ENCODE data around the gene ANO10. TPM values are rescaled to one million over a fixed set of nuclear protein-coding genes. Genes with fewer than 3 reads are reported as not detected.

Gene ANO10
- total and polyA plus RNA-seq, 2 donors (not counting 1 experiment from before 2014, with no cell fraction given) = 1.9 to 10.6 TPM

- no peaks in the 10 kb centered on the region for H3K4me1 ChIP-seq (ENCODE audit: control insufficient read depth in 2 of 2, insufficient read depth in 2 of 2, low read length in 2 of 2)
- no peak overlapping the region for H3K4me3 ChIP-seq (ENCODE audit: control extremely low read depth in 1 of 5, extremely low read depth in 1 of 5, insufficient read depth in 1 of 5, low read depth in 2 of 5, low read length in 4 of 5)
- ChIA-PET POLR2A (no interaction called here), CTCF (interaction anchor here (0.6 to 1.9 kb wide), 3 partner anchors 10 to 52 kb away, joined by 3 to 7 read pairs (median 5); no protein-coding TSS in a partner anchor)
- H4K20me1 ChIP-seq (ENCODE audit: control insufficient read depth, insufficient read depth, low read length, poor library complexity, severe bottlenecking) = peaks cover 24% of the 10 kb centered on the region
- no peak overlapping the region for H3K4me2 ChIP-seq (replicated peaks; ENCODE audit: low read depth, low read length, poor library complexity, severe bottlenecking)
- DNase-seq = no peak
- no peak for ATAC-seq (ENCODE audit: low read depth)
- intact Hi-C loops (cut with micrococcal nuclease) = no loop called here
- peaks cover 51% of the 10 kb centered on the region for H3K79me2 ChIP-seq (ENCODE audit: control insufficient read depth, insufficient read depth, low read length)
- WGBS (ENCODE audit: insufficient coverage) = no CpG with 5 or more reads among the region's 1 CpG
- no peaks in the 10 kb centered on the region for H3K27me3 Mint-ChIP-seq
- H3K4me1 Mint-ChIP-seq = peaks cover 6% of the 10 kb centered on the region
- peaks cover 24 to 63% of the 10 kb centered on the region in 2 experiments for H3K36me3 ChIP-seq (replicated peaks in 1 of 2; ENCODE audit: control extremely low read depth in 1 of 2, control insufficient read depth in 1 of 2, extremely low read depth in 1 of 2, insufficient read depth in 2 of 2, low read length in 1 of 2)
- no peak overlapping the region for H3K27ac ChIP-seq (ENCODE audit: low read length in 2 of 2)
- no peak overlapping the region for H3K27ac Mint-ChIP-seq
- TF ChIP-seq CTCF (IDR thresholded peaks at IDR 0.05) (no peak), EZH2 (IDR thresholded peaks at IDR 0.05; ENCODE audit: borderline replicate concordance, insufficient read depth, low read depth, low read length, poor library complexity, severe bottlenecking) (no peak)
- no peak overlapping the region for H2AFZ ChIP-seq (ENCODE audit: insufficient read depth, low read depth, low read length, poor library complexity, severe bottlenecking)
- no peak overlapping the region for H3K9ac ChIP-seq (ENCODE audit: low read length)
- peaks cover 7% of the 10 kb centered on the region for H3K9me3 Mint-ChIP-seq (ENCODE audit: insufficient read depth)
- peaks cover 12 to 41% (median 36%) of the 10 kb centered on the region in 3 donors for H3K9me3 ChIP-seq (ENCODE audit: control extremely low read depth in 1 of 3, control insufficient read depth in 2 of 3, insufficient read depth in 1 of 3, low read length in 2 of 3)
- no peak overlapping the region for H3K4me3 Mint-ChIP-seq
- H3K27me3 ChIP-seq (replicated peaks in 1 of 4; ENCODE audit: control extremely low read depth in 1 of 4, control insufficient read depth in 3 of 4, insufficient read depth in 4 of 4, low read length in 3 of 4) = no peaks in the 10 kb centered on the region
These were observed 286.8 kb downstream of the ANO10 start for GRCh38 chr3:43334976-43335375.

- Histone ChIP-seq H3K4me2 (replicated peaks; ENCODE audit: low read depth, low read length, poor library complexity, severe bottlenecking) (no peak overlapping the region), H4K20me1 (ENCODE audit: control insufficient read depth, insufficient read depth, low read length, poor library complexity, severe bottlenecking) (peaks cover 54% of the 10 kb centered on the region), H3K79me2 (ENCODE audit: control insufficient read depth, insufficient read depth, low read length) (peaks cover 67% of the 10 kb centered on the region), H3K4me3 (ENCODE audit: control extremely low read depth in 1 of 5, extremely low read depth in 1 of 5, insufficient read depth in 1 of 5, low read depth in 2 of 5, low read length in 4 of 5) (no peak overlapping the region), H3K27ac (ENCODE audit: low read length in 2 of 2) (no peak overlapping the region), H3K9ac (ENCODE audit: low read length) (no peak overlapping the region), H2AFZ (ENCODE audit: insufficient read depth, low read depth, low read length, poor library complexity, severe bottlenecking) (no peak overlapping the region), H3K4me1 (ENCODE audit: control insufficient read depth in 2 of 2, insufficient read depth in 2 of 2, low read length in 2 of 2) (peaks cover 10 to 14% of the 10 kb centered on the region in 2 donors), H3K36me3 (replicated peaks in 1 of 2; ENCODE audit: control extremely low read depth in 1 of 2, control insufficient read depth in 1 of 2, extremely low read depth in 1 of 2, insufficient read depth in 2 of 2, low read length in 1 of 2) (peaks cover 10 to 35% of the 10 kb centered on the region in 2 experiments), H3K27me3 (replicated peaks in 1 of 4; ENCODE audit: control extremely low read depth in 1 of 4, control insufficient read depth in 3 of 4, insufficient read depth in 4 of 4, low read length in 3 of 4) (no peaks in the 10 kb centered on the region), H3K9me3 (ENCODE audit: control extremely low read depth in 1 of 3, control insufficient read depth in 2 of 3, insufficient read depth in 1 of 3, low read length in 2 of 3) (peaks cover 5 to 12% (median 12%) of the 10 kb centered on the region in 3 donors)
- CTCF ChIA-PET = no interaction called here
- POLR2A ChIA-PET = no interaction called here
- H3K27ac Mint-ChIP-seq = no peak overlapping the region
- intact Hi-C loops (cut with micrococcal nuclease) = no loop called here
- TF ChIP-seq EZH2 (IDR thresholded peaks at IDR 0.05; ENCODE audit: borderline replicate concordance, insufficient read depth, low read depth, low read length, poor library complexity, severe bottlenecking) (no peak), CTCF (IDR thresholded peaks at IDR 0.05) (no peak)
- H3K4me3 Mint-ChIP-seq = no peak overlapping the region
- WGBS (ENCODE audit: insufficient coverage) = 100% methylated on average over 1 of the region's 4 CpGs
- peaks cover 26% of the 10 kb centered on the region for H3K4me1 Mint-ChIP-seq
- H3K27me3 Mint-ChIP-seq = no peaks in the 10 kb centered on the region
- ATAC-seq (ENCODE audit: low read depth) (no peak), DNase-seq (no peak)
- H3K9me3 Mint-ChIP-seq (ENCODE audit: insufficient read depth) = peaks cover 7% of the 10 kb centered on the region
These were observed 290.4 kb downstream of the ANO10 start for GRCh38 chr3:43331381-43331780.

Data from B cell (primary cell).